Parathyroid adenoma (tissue), 2 donors: ENCODE results near the gene UPK3B.
"Not testable (repeated sequence)": the region's sequence is repeated elsewhere in the genome, so short reads cannot be mapped to it uniquely, and the experiment has no call there.

ENCODE experiments used
- H2AFZ ChIP-seq: fragments of 300-600 bp; sonication (generic); one replicate; pipeline ENCODE4 v1.7.0; 2017; ENCODE audit warnings: antibody characterized with exemption, mild to moderate bottlenecking
- H3K27ac ChIP-seq: fragments of 300-600 bp; sonication (generic); one replicate; pipeline ENCODE4 v1.7.0; 2017
- H3K27me3 ChIP-seq: fragments of 300-600 bp; sonication (generic); one replicate; pipeline ENCODE4 v1.7.0; 2017; ENCODE audit warnings: low read length; ENCODE audit not compliant: control insufficient read depth, insufficient read depth
- H3K36me3 ChIP-seq: fragments of 300-600 bp; sonication (generic); one replicate; pipeline ENCODE4 v1.7.0; 2017; ENCODE audit warnings: low read length; ENCODE audit not compliant: control insufficient read depth, insufficient read depth
- H3K4me1 ChIP-seq: fragments of 300-600 bp; sonication (generic); one replicate; pipeline ENCODE4 v1.7.0; 2017; ENCODE audit warnings: control low read depth
- H3K4me2 ChIP-seq: fragments of 300-600 bp; sonication (generic); one replicate; pipeline ENCODE4 v1.7.0; 2017; ENCODE audit warnings: low read length
- H3K4me3 ChIP-seq: fragments of 300-600 bp; sonication (generic); one replicate; pipeline ENCODE4 v1.7.0; 2017; ENCODE audit warnings: low read depth, low read length
- H3K79me2 ChIP-seq: fragments of 300-600 bp; sonication (generic); one replicate; pipeline ENCODE4 v1.7.0; 2017; ENCODE audit warnings: control low read depth
- H3K9ac ChIP-seq: fragments of 300-600 bp; sonication (generic); one replicate; pipeline ENCODE4 v1.7.0; 2017; ENCODE audit warnings: mild to moderate bottlenecking
- H3K9me3 ChIP-seq: fragments of 300-600 bp; sonication (generic); one replicate; pipeline ENCODE4 v1.7.0; 2017; ENCODE audit warnings: low read length; ENCODE audit not compliant: control insufficient read depth
- donor health status: primary hyperparathyroidism.

The UPK3B gene

DNA sequence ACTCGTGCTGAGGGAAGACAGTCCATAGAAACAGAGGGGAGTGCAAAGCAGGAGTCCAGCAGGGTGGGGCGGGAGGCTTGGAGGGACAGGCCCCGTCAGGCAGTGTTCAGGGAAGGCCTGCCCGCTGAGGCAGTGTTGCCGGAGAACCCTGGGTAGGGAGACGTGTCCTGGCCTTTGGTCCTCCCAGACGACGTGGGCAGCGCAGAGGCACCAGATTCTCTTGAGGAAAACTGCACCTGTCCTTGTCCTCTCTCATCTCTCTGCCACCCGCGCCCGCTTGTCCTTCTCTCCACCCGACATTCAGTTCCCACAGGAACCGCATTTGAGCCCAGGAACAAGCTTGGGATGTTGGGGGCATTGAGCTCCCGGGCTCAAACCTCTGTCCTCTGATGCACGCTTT lies 14.6 kb upstream of the UPK3B start:
- H2AFZ ChIP-seq, H3K9ac ChIP-seq: not testable (repeated sequence)

DNA sequence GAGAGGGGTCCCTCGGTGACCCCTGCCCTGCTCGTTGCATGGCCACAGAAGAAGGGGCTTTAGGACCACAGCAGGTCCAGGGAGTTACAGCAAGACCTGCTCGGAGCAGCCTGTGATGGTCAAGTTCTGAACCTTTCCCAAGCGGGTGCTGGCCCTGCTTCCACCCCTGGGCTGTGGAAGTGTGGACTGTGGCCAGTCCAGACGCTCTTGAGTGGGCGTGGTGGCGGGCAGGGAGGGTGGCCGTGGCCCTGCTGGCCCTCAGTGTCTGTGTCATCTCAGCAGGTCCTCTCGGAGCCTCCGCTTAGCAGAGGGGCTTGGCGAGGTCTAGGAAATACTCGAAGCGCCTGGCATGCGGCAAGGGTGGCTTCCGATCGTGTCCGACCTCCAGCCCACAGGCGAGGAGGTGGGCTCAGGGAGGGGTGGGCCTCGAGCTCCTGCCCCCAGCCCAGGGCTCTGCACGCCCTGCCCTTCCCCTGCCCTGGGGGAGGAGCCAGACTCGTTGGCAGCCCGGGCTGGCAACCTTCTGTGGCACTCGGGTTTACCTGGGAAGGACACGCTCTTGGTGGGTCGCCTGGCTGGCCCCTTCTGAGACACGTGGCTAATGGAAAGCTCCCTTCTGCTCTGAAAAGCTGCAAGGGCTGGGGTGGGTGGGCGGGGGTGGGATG lies 12.3 kb upstream of the UPK3B start:
- H3K9me3 ChIP-seq, H3K4me2 ChIP-seq, H3K4me1 ChIP-seq, H2AFZ ChIP-seq, H3K36me3 ChIP-seq, H3K4me3 ChIP-seq, H3K9ac ChIP-seq, H3K79me2 ChIP-seq, H3K27ac ChIP-seq, H3K27me3 ChIP-seq: not testable (repeated sequence)

More for the DNA sequence above, 14.6 kb upstream of the UPK3B start:
- not testable (repeated sequence) for H3K4me1 ChIP-seq, H3K9me3 ChIP-seq, H3K27me3 ChIP-seq, H3K4me3 ChIP-seq, H3K4me2 ChIP-seq, H3K36me3 ChIP-seq, H3K27ac ChIP-seq, H3K79me2 ChIP-seq

GRCh38 chr7:76498583-76499200 lies 11.7 kb upstream of the UPK3B start:
- H3K9me3 ChIP-seq, H3K4me3 ChIP-seq, H3K27me3 ChIP-seq, H3K79me2 ChIP-seq, H3K36me3 ChIP-seq, H3K4me1 ChIP-seq, H3K4me2 ChIP-seq, H3K9ac ChIP-seq, H3K27ac ChIP-seq, H2AFZ ChIP-seq: not testable (repeated sequence)

DNA sequence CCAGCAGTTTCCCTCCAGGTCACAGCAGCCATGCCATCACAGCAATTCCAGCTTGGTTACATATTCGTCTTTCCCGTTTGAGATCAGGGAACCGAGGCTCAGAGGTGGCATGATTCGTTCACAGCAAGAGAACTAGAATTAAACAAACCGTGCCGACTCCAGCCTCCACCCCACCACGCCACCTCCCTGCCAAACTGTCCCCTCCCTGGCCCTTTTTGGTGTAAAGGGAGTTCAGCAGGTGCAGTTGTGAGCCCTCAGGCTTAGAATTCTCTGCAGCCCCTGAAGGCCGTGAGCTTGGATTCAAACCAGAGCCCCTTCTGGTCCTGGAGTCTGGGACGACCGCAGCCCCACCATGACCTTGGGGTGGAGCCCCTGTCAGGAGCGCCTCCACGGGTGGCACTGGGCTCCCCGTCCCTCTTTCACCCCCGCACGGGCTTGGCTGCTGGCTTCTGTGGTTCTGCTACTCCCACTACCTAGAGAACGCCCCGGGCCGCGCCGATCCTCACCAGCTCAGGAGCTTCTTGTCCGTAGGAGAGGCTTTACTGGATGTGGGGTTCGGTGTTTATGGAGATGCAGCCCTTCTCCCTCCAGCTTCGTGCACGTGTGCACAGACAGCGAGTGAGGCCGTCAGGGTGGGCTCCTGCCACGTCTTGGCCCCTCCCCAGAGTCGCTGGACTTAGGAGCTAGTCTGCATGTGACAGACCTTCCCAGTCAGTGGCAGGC lies 11.0 kb upstream of the UPK3B start:
- H3K9ac ChIP-seq, H3K4me2 ChIP-seq, H3K9me3 ChIP-seq, H3K79me2 ChIP-seq, H3K27me3 ChIP-seq, H3K27ac ChIP-seq, H3K4me1 ChIP-seq, H3K36me3 ChIP-seq, H3K4me3 ChIP-seq, H2AFZ ChIP-seq: not testable (repeated sequence)

DNA sequence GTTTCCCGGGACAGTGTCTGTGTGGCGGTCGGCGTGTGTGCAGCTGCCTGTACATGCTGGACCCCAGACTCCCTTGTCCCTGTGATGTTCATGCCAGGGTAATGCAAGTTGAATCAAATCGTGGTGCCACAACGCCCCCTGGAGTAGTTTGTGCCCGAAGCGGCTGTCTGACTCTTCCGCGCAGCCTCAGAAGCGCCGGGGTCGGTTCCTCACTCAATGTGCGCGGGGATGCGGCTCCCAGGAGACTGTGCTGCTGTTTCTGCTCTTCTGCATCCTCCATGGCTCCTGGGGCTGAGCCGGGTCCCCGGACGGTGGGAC lies 10.5 kb upstream of the UPK3B start:
- not testable (repeated sequence) for H3K9ac ChIP-seq, H3K4me1 ChIP-seq, H3K27ac ChIP-seq, H3K27me3 ChIP-seq, H3K4me3 ChIP-seq, H3K79me2 ChIP-seq, H3K9me3 ChIP-seq, H3K4me2 ChIP-seq, H2AFZ ChIP-seq, H3K36me3 ChIP-seq

GRCh38 chr7:76502224-76502623 lies 8.1 kb upstream of the UPK3B start:
- not testable (repeated sequence) for H3K4me2 ChIP-seq, H2AFZ ChIP-seq

DNA sequence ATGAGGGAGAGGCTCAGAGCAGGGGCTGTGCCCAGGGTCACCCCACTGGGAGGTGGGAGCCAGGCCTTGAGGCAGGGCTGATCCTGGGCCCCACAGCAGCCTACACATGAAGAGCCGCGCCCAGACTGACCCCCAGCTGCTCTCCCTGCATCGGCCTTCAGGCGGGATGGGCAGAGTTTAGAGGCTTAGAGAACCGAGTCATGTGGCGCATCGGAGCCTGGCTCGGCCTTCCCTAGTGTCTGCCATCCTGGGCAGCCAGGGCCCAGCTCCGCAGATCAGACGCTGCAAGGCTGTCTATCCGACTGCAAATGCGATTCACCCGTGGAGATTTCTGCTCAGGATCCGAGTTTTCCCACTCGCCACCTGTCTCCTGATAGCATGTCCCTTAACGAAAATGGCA lies 7.5 kb upstream of the UPK3B start:
- not testable (repeated sequence) for H3K4me1 ChIP-seq, H3K4me2 ChIP-seq, H3K4me3 ChIP-seq, H2AFZ ChIP-seq, H3K36me3 ChIP-seq, H3K79me2 ChIP-seq, H3K27ac ChIP-seq, H3K9ac ChIP-seq, H3K27me3 ChIP-seq, H3K9me3 ChIP-seq

More at GRCh38 chr7:76502224-76502623, 8.1 kb upstream of the UPK3B start:
- H3K27ac ChIP-seq, H3K4me1 ChIP-seq, H3K27me3 ChIP-seq, H3K36me3 ChIP-seq, H3K4me3 ChIP-seq, H3K79me2 ChIP-seq, H3K9me3 ChIP-seq, H3K9ac ChIP-seq: not testable (repeated sequence)

DNA sequence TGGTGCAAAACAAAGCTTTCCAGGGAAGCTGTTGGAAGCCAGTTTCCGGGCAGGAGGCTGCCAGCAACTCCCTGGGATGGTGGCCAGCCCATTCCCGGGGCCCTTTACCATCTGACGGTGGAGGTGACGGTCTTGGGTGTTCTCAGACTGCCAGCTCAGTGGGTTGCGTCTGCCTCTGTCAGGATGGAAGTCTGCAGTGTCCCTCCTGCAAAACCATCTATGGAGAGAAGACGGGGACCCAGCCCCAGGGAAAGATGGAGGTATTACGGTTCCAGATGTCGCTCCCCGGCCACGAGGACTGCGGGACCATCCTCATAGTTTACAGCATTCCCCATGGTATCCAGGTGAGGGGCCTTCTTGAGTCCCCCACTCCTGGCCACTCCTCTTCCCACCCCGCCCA lies 7.1 kb upstream of the UPK3B start:
- H3K27ac ChIP-seq, H3K4me2 ChIP-seq, H3K27me3 ChIP-seq, H2AFZ ChIP-seq, H3K36me3 ChIP-seq, H3K9me3 ChIP-seq, H3K79me2 ChIP-seq, H3K4me3 ChIP-seq, H3K9ac ChIP-seq, H3K4me1 ChIP-seq: not testable (repeated sequence)

- not testable (repeated sequence) for H3K27ac ChIP-seq, H3K4me1 ChIP-seq, H3K9me3 ChIP-seq, H3K27me3 ChIP-seq, H3K4me2 ChIP-seq, H3K79me2 ChIP-seq, H3K36me3 ChIP-seq, H3K4me3 ChIP-seq, H3K9ac ChIP-seq, H2AFZ ChIP-seq
Measured at GRCh38 chr7:76504351-76505167, 5.8 kb upstream of the UPK3B start.
